Omental fat pad (tissue), 4 donors: ENCODE measurements around the gene METTL22. TPM values are rescaled to one million over a fixed set of nuclear protein-coding genes. Genes with fewer than 3 reads are reported as not detected.

Source experiments
- ATAC-seq: fragments of 150-250 bp; one replicate; pipeline ENCODE4 v1.9.1; 2016; ENCODE audit warnings: mild to moderate bottlenecking, moderate library complexity; ENCODE audit not compliant: low FRiP score
- DNase-seq: peaks from one replicate; pipeline ENCODE4 v3.0.0-alpha.2; 2019; ENCODE audit warnings: low spot score
- CTCF ChIP-seq, 3 donors: fragments of 450-650 bp; IDR thresholded peaks; one replicate each; pipeline ENCODE4 v1.5.1; 2016 to 2017; ENCODE audit warnings: antibody characterized with exemption in 3 of 3, mild to moderate bottlenecking in 3 of 3, moderate library complexity in 2 of 3
- small RNA-seq: library from RNA; depleted of rRNA; stranded (forward); fragments of <200 nt; gene quantifications from one replicate; pipeline ENCODE3, GENCODE V24; 2016
- total RNA-seq, 4 donors: library from RNA; depleted of rRNA; stranded (reverse); fragments of >200 nt; gene quantifications; one replicate each; pipeline ENCODE4 v1.1.0, GENCODE V29; 2016

Gene METTL22
- total RNA-seq, 4 donors from 2014 or later = 16.7 to 40.0 (median 24.5) TPM

- TF ChIP-seq CTCF (IDR thresholded peaks at IDR 0.05) = no peak
- no peak for DNase-seq
- no peak for ATAC-seq
Measured at GRCh38 chr16:8694795-8695728, 73.6 kb downstream of the METTL22 start.

- TF ChIP-seq CTCF (IDR thresholded peaks at IDR 0.05) = no peak
- no peak for ATAC-seq
Measured at GRCh38 chr16:8696880-8697279, 75.4 kb downstream of the METTL22 start.

GRCh38 chr16:8697965-8698364, 76.5 kb downstream of the METTL22 start:
- TF ChIP-seq CTCF (IDR thresholded peaks at IDR 0.05) = no peak
- DNase-seq (no peak), ATAC-seq (no peak)

More at GRCh38 chr16:8696880-8697279, 75.4 kb downstream of the METTL22 start:
- no peak for DNase-seq

Small RNAs within 50 kb of the gene (small RNA-seq; reads per million reads assigned to genes)
- gene RN7SL743P = not detected

Other genes starting within 250 kb of the METTL22 start
- not detected for gene TMEM114, start 31.2 kb upstream of the METTL22 start, total RNA-seq
- 1 to 10 TPM; 5.5 to 8.4 (median 6.5) TPM for gene ABAT, start 52.9 kb downstream of the METTL22 start, total RNA-seq
- 1 to 10 TPM; 3.6 to 8.2 (median 5.1) TPM for gene TMEM186, start 175.9 kb downstream of the METTL22 start, total RNA-seq
- gene PMM2, start 176.1 kb downstream of the METTL22 start, total RNA-seq = 10 to 100 TPM; 35.9 to 98.6 (median 48.6) TPM
- gene CARHSP1, start 247.3 kb downstream of the METTL22 start, total RNA-seq = 100 to 1,000 TPM in 3 of 4 donors, 10 to 100 TPM in 1; 89.3 to 135 (median 124) TPM